TTC549 (cell line): ENCODE measurements around the gene FIBP.

Source experiments
- FAIRE-seq: peaks from 2 replicates; lab custom pipeline; 2012; peaks lifted over from hg19 to GRCh38; lab: Jason Lieb, UNC

FIBP gene

GRCh38 chr11:65888163-65888814 is at the start of gene FIBP:
Gene FIBP (minus strand): TSS chr11:65888471. CDS start chr11:65888418, 53 bp downstream.
- no peak for FAIRE-seq

GRCh38 chr11:65937766-65938165 is 49.5 kb upstream of the FIBP start:
- FAIRE-seq: no peak

GRCh38 chr11:65934014-65934413 is 45.7 kb upstream of the FIBP start:
- FAIRE-seq: no peak

GRCh38 chr11:65932558-65932919 is 44.3 kb upstream of the FIBP start:
- no peak for FAIRE-seq

GRCh38 chr11:65931773-65932557 is 43.7 kb upstream of the FIBP start:
- no peak for FAIRE-seq

- no peak for FAIRE-seq
Measured at GRCh38 chr11:65928667-65929066, 40.4 kb upstream of the FIBP start.

- no peak for FAIRE-seq
Measured at GRCh38 chr11:65927904-65928397, 39.7 kb upstream of the FIBP start.

- no peak for FAIRE-seq
Measured at GRCh38 chr11:65925397-65925796, 37.1 kb upstream of the FIBP start.

- no peak for FAIRE-seq
Measured at GRCh38 chr11:65922565-65922964, 34.3 kb upstream of the FIBP start.

GRCh38 chr11:65921876-65922275 is 33.6 kb upstream of the FIBP start:
- FAIRE-seq: no peak

GRCh38 chr11:65921033-65921555 is 32.8 kb upstream of the FIBP start:
- no peak for FAIRE-seq

GRCh38 chr11:65920372-65920802 is 32.1 kb upstream of the FIBP start:
- no peak for FAIRE-seq

GRCh38 chr11:65919573-65920371 is 31.5 kb upstream of the FIBP start:
- no peak for FAIRE-seq

- no peak for FAIRE-seq
Measured at GRCh38 chr11:65919141-65919572, 30.9 kb upstream of the FIBP start, which contains the start of gene DRAP1. Gene DRAP1 (plus strand): TSS chr11:65919426. CDS start chr11:65919502, 76 bp downstream.

GRCh38 chr11:65918211-65919140 is 30.2 kb upstream of the FIBP start, which contains the start of gene C11orf68:
Gene C11orf68 (minus strand): TSS chr11:65919062. CDS start chr11:65919031, 31 bp downstream.
- no peak for FAIRE-seq

GRCh38 chr11:65917434-65918210 is 29.4 kb upstream of the FIBP start:
- FAIRE-seq: no peak

- no peak for FAIRE-seq
Measured at GRCh38 chr11:65917077-65917433, 28.8 kb upstream of the FIBP start.

- no peak for FAIRE-seq
Measured at GRCh38 chr11:65916391-65916790, 28.1 kb upstream of the FIBP start.

GRCh38 chr11:65915821-65916251 is 27.6 kb upstream of the FIBP start:
- FAIRE-seq: no peak

GRCh38 chr11:65915101-65915820 is 27.0 kb upstream of the FIBP start:
- no peak for FAIRE-seq
